Measurements from ENCODE around the gene ZCCHC24.

- TF ChIP-seq CTCF (IDR thresholded peaks at IDR 0.05) (no peak), POLR2A (IDR thresholded peaks at IDR 0.05) (no peak)
Observed at GRCh38 chr10:79454259-79454658, 8.8 kb upstream of the ZCCHC24 start.

Data from Peyer's patch (tissue), 4 donors.